ENCODE measurements around the gene SETX. TPM values are rescaled to one million over a fixed set of nuclear protein-coding genes. Genes with fewer than 3 reads are reported as not detected.

SETX gene
- total and polyA plus RNA-seq, 3 experiments from 2014 or later, result 32.4 to 39.3 (median 37.3) TPM

GRCh38 chr9:132249123-132249522, 105.7 kb downstream of the SETX start:
- Mint-ChIP-seq H3K36me3 (no peaks in the 10 kb centered on the region), H3K27me3 (peaks cover 3 to 12% of the 10 kb centered on the region in 2 donors), H3K4me1 (peaks cover 0 to 6% (median 0%) of the 10 kb centered on the region in 3 donors), H3K4me3 (no peak overlapping the region), H3K27ac (peak overlapping the region in 1 of 8 donors; percentile 65), H3K9me3 (no peaks in the 10 kb centered on the region)
- H3K27ac ChIP-seq (ENCODE audit: low read depth, low read length), result no peak overlapping the region
- no peaks in the 10 kb centered on the region for H3K36me3 ChIP-seq (ENCODE audit: insufficient read depth, low read length)
- H3K27me3 ChIP-seq (ENCODE audit: insufficient read depth, low read length, poor library complexity, severe bottlenecking), result no peaks in the 10 kb centered on the region
- CTCF ChIA-PET, result interaction anchor here (1.0 to 2.0 kb wide), 4 partner anchors 10 to 490 kb away, joined by 3 to 6 read pairs (median 4); no protein-coding TSS in a partner anchor
- no peak for DNase-seq
- H3K4me1 ChIP-seq (ENCODE audit: insufficient read depth, low read length), result no peaks in the 10 kb centered on the region
- H3K4me3 ChIP-seq (ENCODE audit: low read length), result no peak overlapping the region
- no peaks in the 10 kb centered on the region for H3K9me3 ChIP-seq (ENCODE audit: low read length)
- POLR2A ChIA-PET, result no interaction called here

- peaks cover 3 to 12% of the 10 kb centered on the region in 2 donors for H3K27me3 Mint-ChIP-seq
- ChIA-PET POLR2A (no interaction called here), CTCF (interaction anchor here (2.0 to 3.0 kb wide), 2 partner anchors 11 to 12 kb away, joined by 6 to 9 read pairs; no protein-coding TSS in a partner anchor)
- Histone ChIP-seq H3K27me3 (ENCODE audit: insufficient read depth, low read length, poor library complexity, severe bottlenecking) (no peaks in the 10 kb centered on the region), H3K9me3 (ENCODE audit: low read length) (no peaks in the 10 kb centered on the region), H3K36me3 (ENCODE audit: insufficient read depth, low read length) (no peaks in the 10 kb centered on the region), H3K4me1 (ENCODE audit: insufficient read depth, low read length) (no peaks in the 10 kb centered on the region), H3K27ac (ENCODE audit: low read depth, low read length) (no peak overlapping the region), H3K4me3 (ENCODE audit: low read length) (no peak overlapping the region)
- H3K36me3 Mint-ChIP-seq, result no peaks in the 10 kb centered on the region
- no peak overlapping the region for H3K4me3 Mint-ChIP-seq
- no peaks in the 10 kb centered on the region for H3K9me3 Mint-ChIP-seq
- no peak for DNase-seq
- peaks cover 0 to 11% (median 0%) of the 10 kb centered on the region in 3 donors for H3K4me1 Mint-ChIP-seq
- H3K27ac Mint-ChIP-seq, result no peak overlapping the region
Observed at GRCh38 chr9:132247942-132248341, 106.8 kb downstream of the SETX start.

GRCh38 chr9:132245465-132245864, 109.3 kb downstream of the SETX start:
- peak overlapping the region in 1 of 7 donors; percentile 37 for H3K4me3 Mint-ChIP-seq
- H3K27ac Mint-ChIP-seq, result peak overlapping the region in 1 of 8 donors; percentile 24
- peaks cover 3% of the 10 kb centered on the region for H3K4me1 ChIP-seq (ENCODE audit: insufficient read depth, low read length)
- H3K9me3 ChIP-seq (ENCODE audit: low read length), result no peaks in the 10 kb centered on the region
- H3K4me1 Mint-ChIP-seq, result peaks cover 9 to 19% (median 9%) of the 10 kb centered on the region in 3 donors
- POLR2A ChIA-PET, result no interaction called here
- peaks cover 5 to 12% of the 10 kb centered on the region in 2 donors for H3K27me3 Mint-ChIP-seq
- H3K9me3 Mint-ChIP-seq, result no peaks in the 10 kb centered on the region
- peaks cover 0 to 8% (median 0%) of the 10 kb centered on the region in 3 donors for H3K36me3 Mint-ChIP-seq
- H3K27ac ChIP-seq (ENCODE audit: low read depth, low read length), result no peak overlapping the region
- DNase-seq, result no peak
- CTCF ChIA-PET, result interaction anchor here (0.9 to 3.0 kb wide), 3 partner anchors 9 to 483 kb away, joined by 4 to 9 read pairs (median 4); no protein-coding TSS in a partner anchor
- H3K4me3 ChIP-seq (ENCODE audit: low read length), result no peak overlapping the region
- no peaks in the 10 kb centered on the region for H3K36me3 ChIP-seq (ENCODE audit: insufficient read depth, low read length)
- no peaks in the 10 kb centered on the region for H3K27me3 ChIP-seq (ENCODE audit: insufficient read depth, low read length, poor library complexity, severe bottlenecking)

- CTCF ChIA-PET, result interaction anchor here (0.9 to 3.0 kb wide), 3 partner anchors 9 to 482 kb away, joined by 4 to 9 read pairs (median 4); no protein-coding TSS in a partner anchor
- Histone ChIP-seq H3K9me3 (ENCODE audit: low read length) (no peaks in the 10 kb centered on the region), H3K36me3 (ENCODE audit: insufficient read depth, low read length) (no peaks in the 10 kb centered on the region), H3K4me1 (ENCODE audit: insufficient read depth, low read length) (peaks cover 8% of the 10 kb centered on the region), H3K27ac (ENCODE audit: low read depth, low read length) (no peak overlapping the region), H3K27me3 (ENCODE audit: insufficient read depth, low read length, poor library complexity, severe bottlenecking) (no peaks in the 10 kb centered on the region), H3K4me3 (ENCODE audit: low read length) (no peak overlapping the region)
- POLR2A ChIA-PET, result no interaction called here
- peaks cover 5 to 12% of the 10 kb centered on the region in 2 donors for H3K27me3 Mint-ChIP-seq
- no peak overlapping the region for H3K27ac Mint-ChIP-seq
- H3K36me3 Mint-ChIP-seq, result peaks cover 0 to 8% (median 0%) of the 10 kb centered on the region in 3 donors
- peak overlapping the region in 3 of 7 donors; percentile 46 to 96 (median 61) for H3K4me3 Mint-ChIP-seq
- no peak for DNase-seq
- peaks cover 9 to 25% (median 9%) of the 10 kb centered on the region in 3 donors for H3K4me1 Mint-ChIP-seq
- no peaks in the 10 kb centered on the region for H3K9me3 Mint-ChIP-seq
Observed at GRCh38 chr9:132244582-132245455, 110.0 kb downstream of the SETX start.

- peak overlapping the region in 3 of 8 donors; percentile 18 to 84 (median 35) for H3K27ac Mint-ChIP-seq
- peaks cover 0 to 8% (median 0%) of the 10 kb centered on the region in 3 donors for H3K36me3 Mint-ChIP-seq
- Histone ChIP-seq H3K27ac (ENCODE audit: low read depth, low read length) (no peak overlapping the region), H3K36me3 (ENCODE audit: insufficient read depth, low read length) (no peaks in the 10 kb centered on the region), H3K9me3 (ENCODE audit: low read length) (no peaks in the 10 kb centered on the region), H3K4me3 (ENCODE audit: low read length) (no peak overlapping the region), H3K4me1 (ENCODE audit: insufficient read depth, low read length) (peaks cover 8% of the 10 kb centered on the region), H3K27me3 (ENCODE audit: insufficient read depth, low read length, poor library complexity, severe bottlenecking) (no peaks in the 10 kb centered on the region)
- H3K9me3 Mint-ChIP-seq, result no peaks in the 10 kb centered on the region
- peak overlapping the region; percentile 87 to 96 (median 92) for H3K4me3 Mint-ChIP-seq
- POLR2A ChIA-PET, result no interaction called here
- DNase-seq, result no peak
- peaks cover 5 to 12% of the 10 kb centered on the region in 2 donors for H3K27me3 Mint-ChIP-seq
- H3K4me1 Mint-ChIP-seq, result peaks cover 9 to 25% (median 9%) of the 10 kb centered on the region in 3 donors
- CTCF ChIA-PET, result no interaction called here
Observed at GRCh38 chr9:132243156-132244074, 111.4 kb downstream of the SETX start.

- H3K4me3 Mint-ChIP-seq, result peak overlapping the region; percentile 91 to 97 (median 92)
- H3K27me3 ChIP-seq (ENCODE audit: insufficient read depth, low read length, poor library complexity, severe bottlenecking), result no peaks in the 10 kb centered on the region
- H3K27ac Mint-ChIP-seq, result peak overlapping the region in 7 of 8 donors; percentile 71 to 95 (median 83)
- CTCF ChIA-PET, result no interaction called here
- H3K9me3 ChIP-seq (ENCODE audit: low read length), result no peaks in the 10 kb centered on the region
- peaks cover 5 to 12% of the 10 kb centered on the region in 2 donors for H3K27me3 Mint-ChIP-seq
- POLR2A ChIA-PET, result no interaction called here
- H3K4me3 ChIP-seq (ENCODE audit: low read length), result peak overlapping the region; percentile 57
- no peak for DNase-seq
- peaks cover 9 to 25% (median 9%) of the 10 kb centered on the region in 3 donors for H3K4me1 Mint-ChIP-seq
- H3K4me1 ChIP-seq (ENCODE audit: insufficient read depth, low read length), result peaks cover 8% of the 10 kb centered on the region
- peaks cover 0 to 8% (median 0%) of the 10 kb centered on the region in 3 donors for H3K36me3 Mint-ChIP-seq
- H3K36me3 ChIP-seq (ENCODE audit: insufficient read depth, low read length), result no peaks in the 10 kb centered on the region
- peak overlapping the region; percentile 12 for H3K27ac ChIP-seq (ENCODE audit: low read depth, low read length)
- no peaks in the 10 kb centered on the region for H3K9me3 Mint-ChIP-seq
Observed at GRCh38 chr9:132242621-132243155, 112.1 kb downstream of the SETX start.

- H3K27me3 Mint-ChIP-seq, result peaks cover 5 to 11% of the 10 kb centered on the region in 2 donors
- DNase-seq, result peak; percentile 47 to 80 (median 54)
- H3K4me3 Mint-ChIP-seq, result peak overlapping the region; percentile 91 to 99 (median 93)
- H3K36me3 Mint-ChIP-seq, result peaks cover 0 to 8% (median 0%) of the 10 kb centered on the region in 3 donors
- H3K36me3 ChIP-seq (ENCODE audit: insufficient read depth, low read length), result no peaks in the 10 kb centered on the region
- H3K4me3 ChIP-seq (ENCODE audit: low read length), result peak overlapping the region; percentile 82
- H3K9me3 ChIP-seq (ENCODE audit: low read length), result no peaks in the 10 kb centered on the region
- CTCF ChIA-PET, result interaction anchor here (0.5 to 2.4 kb wide), 8 partner anchors 10 to 487 kb away, joined by 3 to 10 read pairs (median 5); no protein-coding TSS in a partner anchor
- POLR2A ChIA-PET, result interaction anchor here (0.5 to 1.1 kb wide), 7 partner anchors 17 to 944 kb away, joined by 3 to 8 read pairs (median 3); partner anchors contain the start of genes MED27 and SETX
- H3K4me1 ChIP-seq (ENCODE audit: insufficient read depth, low read length), result peaks cover 8% of the 10 kb centered on the region
- peak overlapping the region in 7 of 8 donors; percentile 71 to 95 (median 83) for H3K27ac Mint-ChIP-seq
- peaks cover 9 to 25% (median 9%) of the 10 kb centered on the region in 3 donors for H3K4me1 Mint-ChIP-seq
- no peaks in the 10 kb centered on the region for H3K9me3 Mint-ChIP-seq
- no peaks in the 10 kb centered on the region for H3K27me3 ChIP-seq (ENCODE audit: insufficient read depth, low read length, poor library complexity, severe bottlenecking)
- peak overlapping the region; percentile 12 for H3K27ac ChIP-seq (ENCODE audit: low read depth, low read length)
Observed at GRCh38 chr9:132241840-132242620, 112.8 kb downstream of the SETX start.

Measured in CD8-positive, alpha-beta memory T cell (primary cell).